Tibial nerve (tissue), 4 donors: ENCODE results near the gene FKBP1A.

ENCODE experiments used
- EP300 ChIP-seq, 2 donors: sonication (generic); formaldehyde crosslinking; IDR thresholded peaks; one replicate each; pipeline ENCODE4 v1.6.1; 2017; ENCODE audit warnings: antibody characterized with exemption in 2 of 2, mild to moderate bottlenecking in 1 of 2
- POLR2A ChIP-seq, 2 donors: fragments of 450-650 bp; IDR thresholded peaks; one replicate each; pipeline ENCODE4 v1.6.1; 2017; ENCODE audit warnings: antibody characterized with exemption in 2 of 2, mild to moderate bottlenecking in 2 of 2, moderate library complexity in 2 of 2
- TF ChIP-seq, protein P1 (sequence below), 5 experiments: fragments of 200-600 bp in 3 of 5; fragments of 450-650 bp in 2 of 5; sonication (generic) in 3 of 5; IDR thresholded peaks; one replicate each; pipeline ENCODE4 v1.5.1; 2016 to 2019; ENCODE audit warnings: antibody characterized with exemption in 5 of 5, mild to moderate bottlenecking in 3 of 5, moderate library complexity in 2 of 5

DNA sequence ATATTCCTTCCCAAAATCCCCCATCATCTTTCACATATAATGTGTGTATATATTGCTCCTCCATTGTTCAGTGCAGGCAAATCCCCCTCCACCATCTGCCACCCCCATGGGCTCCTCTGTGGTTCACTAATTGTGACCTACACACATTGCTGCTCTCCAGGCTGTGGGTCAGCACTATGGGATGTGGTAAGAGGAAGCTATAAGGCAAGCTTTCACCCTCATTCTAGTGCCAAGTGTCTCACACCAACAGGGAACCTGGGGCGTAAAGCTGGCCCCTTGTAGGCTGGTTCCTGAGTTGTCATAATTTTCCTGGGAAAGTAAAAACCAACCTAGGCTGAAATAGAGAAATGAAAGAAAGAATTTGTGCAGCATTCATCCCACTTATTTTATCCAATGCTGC lies 16.8 kb downstream of the FKBP1A start:
- TF ChIP-seq POLR2A (IDR thresholded peaks at IDR 0.05) (no peak), EP300 (IDR thresholded peaks at IDR 0.05) (no peak)
- TF ChIP-seq, protein P1, sequence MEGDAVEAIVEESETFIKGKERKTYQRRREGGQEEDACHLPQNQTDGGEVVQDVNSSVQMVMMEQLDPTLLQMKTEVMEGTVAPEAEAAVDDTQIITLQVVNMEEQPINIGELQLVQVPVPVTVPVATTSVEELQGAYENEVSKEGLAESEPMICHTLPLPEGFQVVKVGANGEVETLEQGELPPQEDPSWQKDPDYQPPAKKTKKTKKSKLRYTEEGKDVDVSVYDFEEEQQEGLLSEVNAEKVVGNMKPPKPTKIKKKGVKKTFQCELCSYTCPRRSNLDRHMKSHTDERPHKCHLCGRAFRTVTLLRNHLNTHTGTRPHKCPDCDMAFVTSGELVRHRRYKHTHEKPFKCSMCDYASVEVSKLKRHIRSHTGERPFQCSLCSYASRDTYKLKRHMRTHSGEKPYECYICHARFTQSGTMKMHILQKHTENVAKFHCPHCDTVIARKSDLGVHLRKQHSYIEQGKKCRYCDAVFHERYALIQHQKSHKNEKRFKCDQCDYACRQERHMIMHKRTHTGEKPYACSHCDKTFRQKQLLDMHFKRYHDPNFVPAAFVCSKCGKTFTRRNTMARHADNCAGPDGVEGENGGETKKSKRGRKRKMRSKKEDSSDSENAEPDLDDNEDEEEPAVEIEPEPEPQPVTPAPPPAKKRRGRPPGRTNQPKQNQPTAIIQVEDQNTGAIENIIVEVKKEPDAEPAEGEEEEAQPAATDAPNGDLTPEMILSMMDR (IDR thresholded peaks at IDR 0.05), result no peak
